HEK293 (cell line): Measurements from ENCODE around the gene MAGI2.

Source experiments
- CTCF ChIP-seq: fragments of 450-650 bp; formaldehyde crosslinking; IDR thresholded peaks from 2 replicates; pipeline ENCODE4 v1.5.1; 2016; ENCODE audit warnings: missing biosample characterization, missing genetic modification characterization
- ZBTB1 ChIP-seq: fragments of 450-650 bp; formaldehyde crosslinking; IDR thresholded peaks from 2 replicates; pipeline ENCODE4 v1.5.1; 2016; ENCODE audit warnings: missing biosample characterization, missing genetic modification characterization
- ZNF10 ChIP-seq: fragments of 450-650 bp; formaldehyde crosslinking; IDR thresholded peaks from 2 replicates; pipeline ENCODE4 v1.5.1; 2017; ENCODE audit warnings: missing biosample characterization, missing genetic modification characterization

- TF ChIP-seq ZBTB1 (tag by site-specific recombination) (no peak), CTCF (no peak), ZNF10 (tag by site-specific recombination) (no peak)
Observed at GRCh38 chr7:78178319-78178718, 1275.1 kb downstream of the MAGI2 start.
